ENCODE measurements around the gene EFCAB8.
"Not testable (repeated sequence)": the region's sequence is repeated elsewhere in the genome, so short reads cannot be mapped to it uniquely, and the experiment has no call there.

Gene EFCAB8

DNA sequence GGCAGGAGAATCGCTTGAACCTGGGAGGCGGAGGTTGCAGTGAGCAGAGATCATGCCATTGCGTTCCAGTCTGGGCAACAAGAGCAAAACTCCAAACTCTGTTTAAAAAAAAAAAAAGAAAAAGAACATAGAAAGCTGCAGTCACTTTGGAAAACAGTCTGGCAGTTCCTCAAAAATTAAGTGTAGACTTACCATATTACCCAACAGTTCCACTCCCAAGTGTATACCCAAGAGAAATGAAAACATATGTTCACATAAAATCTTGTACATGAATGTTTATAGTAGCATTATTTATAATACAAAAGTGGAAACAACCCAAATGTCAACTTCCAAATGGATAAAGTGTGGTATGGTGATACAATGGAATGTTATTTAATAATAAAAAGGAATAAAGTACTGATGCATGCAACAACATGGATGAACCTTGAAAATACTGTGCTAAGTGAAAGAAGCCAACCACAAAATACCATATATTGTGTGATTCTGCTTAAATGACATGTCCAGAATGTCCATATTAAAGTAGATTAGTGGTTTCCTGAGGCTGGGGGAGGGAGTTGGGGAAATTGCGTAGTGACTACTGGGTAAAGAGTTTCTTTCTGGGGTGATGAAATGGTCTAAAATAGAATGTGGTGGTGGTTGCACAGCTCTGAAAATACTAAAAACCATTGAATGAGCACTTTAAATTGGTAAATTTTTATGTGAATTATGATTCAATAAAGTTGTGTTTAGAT is 82.6 kb downstream of the EFCAB8 start:
- DNase-seq (ENCODE audit: insufficient read length, low spot score): no peak
- no peak for FAIRE-seq

DNA sequence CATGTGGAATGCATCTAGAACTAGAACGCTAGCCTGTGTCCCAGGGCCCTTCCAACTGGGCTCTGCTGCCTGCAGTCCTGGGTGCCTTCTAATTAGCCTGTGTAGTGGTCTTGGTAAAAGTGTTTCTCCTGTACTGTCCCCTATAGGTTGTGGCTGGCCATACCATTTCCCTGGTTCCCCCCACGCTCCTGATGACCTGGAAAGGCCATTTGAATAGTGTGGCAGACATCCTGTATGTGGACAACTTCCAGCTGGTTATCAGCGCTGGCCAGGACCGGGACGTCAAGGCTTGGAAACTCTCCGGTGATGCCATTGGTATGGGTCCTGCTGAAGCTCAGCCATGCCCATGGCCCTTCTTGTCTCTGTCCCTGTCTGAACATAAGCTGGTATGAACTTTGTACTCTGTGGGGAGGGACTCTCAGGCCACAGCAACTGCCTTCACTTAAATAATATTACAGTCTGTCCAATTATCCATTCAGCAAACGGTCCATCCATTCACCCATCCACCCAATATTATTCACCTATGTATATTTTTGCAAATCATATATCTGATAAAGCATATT is 84.8 kb downstream of the EFCAB8 start:
- no peak for DNase-seq (ENCODE audit: insufficient read length, low spot score)
- no peak for FAIRE-seq

DNA sequence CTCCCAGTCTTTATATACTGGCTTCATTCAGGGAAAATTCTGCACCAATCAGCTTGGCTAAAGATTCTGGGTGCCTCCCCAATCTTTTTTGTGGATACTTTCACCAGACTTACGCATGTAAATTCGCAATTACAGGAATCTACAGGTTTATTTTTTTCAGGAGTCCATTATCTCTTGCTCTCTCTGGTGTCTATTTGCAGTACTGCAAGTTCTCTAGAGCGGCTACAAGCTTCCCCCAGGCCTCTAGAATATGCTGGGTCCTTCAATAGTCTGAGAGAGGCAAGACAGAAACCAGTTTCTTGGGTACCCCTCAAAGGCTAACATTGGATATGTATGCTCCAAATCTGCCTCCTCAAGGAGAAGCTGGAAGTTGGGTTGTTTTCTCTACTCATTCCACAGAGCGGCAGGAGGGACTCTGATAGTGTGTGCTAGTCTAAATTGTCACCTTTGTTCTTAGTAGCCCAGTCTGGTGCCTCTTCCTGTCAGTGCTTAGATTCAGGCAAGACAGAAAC is 87.0 kb downstream of the EFCAB8 start:
- DNase-seq (ENCODE audit: insufficient read length, low spot score) (peak; percentile 47), FAIRE-seq (no peak)

DNA sequence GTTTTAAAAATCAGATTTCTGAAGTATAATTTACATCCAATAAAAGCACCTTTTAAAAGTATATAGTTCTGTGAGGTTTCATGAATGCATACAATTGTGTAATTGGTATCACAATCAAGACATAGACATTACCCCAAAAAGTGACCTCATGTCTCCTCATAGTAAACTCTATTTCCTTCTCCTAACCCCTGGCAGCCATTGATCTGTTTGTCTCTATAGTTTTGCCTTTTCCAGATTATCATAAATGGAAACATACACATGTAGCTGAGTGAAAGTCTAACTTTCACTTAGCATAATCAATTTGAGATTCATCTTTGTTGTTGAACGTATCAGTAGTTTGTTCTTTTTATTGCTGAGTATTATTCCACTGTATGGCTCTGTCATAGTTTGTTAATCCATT is 87.9 kb downstream of the EFCAB8 start:
- FAIRE-seq (no peak), DNase-seq (ENCODE audit: insufficient read length, low spot score) (no peak)

DNA sequence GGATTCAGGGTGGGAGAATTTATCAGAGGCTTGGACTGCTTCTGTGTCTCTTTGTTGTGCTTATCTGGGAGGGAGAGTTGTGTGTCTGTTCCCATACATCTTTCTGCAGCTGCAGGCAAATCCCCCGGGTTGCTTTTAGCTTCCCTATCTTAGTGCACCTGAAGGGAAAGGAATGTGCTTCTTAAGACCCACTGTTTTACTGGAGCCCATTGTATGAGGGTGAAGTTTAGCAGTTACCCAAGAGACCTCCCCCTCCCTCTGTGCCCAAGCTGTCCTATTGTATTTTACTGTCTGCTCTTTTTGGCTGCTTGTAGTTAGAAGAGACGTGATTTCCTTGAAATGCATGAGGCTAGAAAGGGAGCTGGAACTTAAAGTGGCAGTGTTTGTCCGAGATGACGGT is 91.8 kb downstream of the EFCAB8 start:
- peak; percentile 4 for FAIRE-seq
- DNase-seq (ENCODE audit: insufficient read length, low spot score): not testable (repeated sequence)

DNA sequence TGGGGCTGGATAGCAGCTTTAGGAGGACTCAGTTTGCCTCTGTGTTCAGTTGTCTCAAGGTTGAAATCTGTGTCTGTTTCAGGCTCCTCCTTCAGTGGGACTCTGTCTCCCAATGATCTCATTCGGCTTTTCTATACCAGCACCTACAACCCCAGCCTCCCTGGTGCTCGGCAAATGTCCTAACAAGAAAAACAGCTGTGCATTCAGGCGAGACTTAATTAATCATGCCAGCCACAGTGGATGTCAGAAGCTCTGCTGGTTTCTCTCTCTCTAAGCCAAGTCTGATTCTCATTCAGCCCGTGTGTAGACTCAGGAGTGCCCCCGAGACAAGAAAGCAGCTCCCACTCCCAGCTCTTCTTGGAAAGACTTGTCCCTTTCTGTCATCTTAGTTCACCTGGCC is 98.7 kb downstream of the EFCAB8 start:
- FAIRE-seq (no peak), DNase-seq (ENCODE audit: insufficient read length, low spot score) (no peak)

DNA sequence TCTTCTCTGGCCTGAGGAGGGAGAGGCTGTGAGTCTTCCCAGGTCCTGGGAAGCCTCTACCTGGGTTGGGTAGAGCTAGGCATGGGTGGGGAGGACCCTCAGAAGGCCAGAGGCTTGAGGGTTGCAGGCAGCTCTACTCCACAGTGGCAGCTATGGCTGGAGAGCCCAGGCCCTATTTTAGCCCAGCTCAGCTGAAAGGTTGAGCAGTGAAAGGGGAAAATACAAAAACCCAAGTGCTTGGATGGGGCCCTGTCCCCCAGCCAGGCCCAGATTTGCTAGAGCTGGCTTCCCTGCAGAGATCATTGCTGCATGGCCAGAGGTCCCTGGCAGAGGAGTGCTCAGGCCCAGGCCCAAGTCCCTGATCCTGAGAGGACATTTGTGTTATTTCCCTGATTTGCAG is 99.9 kb downstream of the EFCAB8 start:
- no peak for FAIRE-seq
- DNase-seq (ENCODE audit: insufficient read length, low spot score): no peak

DNA sequence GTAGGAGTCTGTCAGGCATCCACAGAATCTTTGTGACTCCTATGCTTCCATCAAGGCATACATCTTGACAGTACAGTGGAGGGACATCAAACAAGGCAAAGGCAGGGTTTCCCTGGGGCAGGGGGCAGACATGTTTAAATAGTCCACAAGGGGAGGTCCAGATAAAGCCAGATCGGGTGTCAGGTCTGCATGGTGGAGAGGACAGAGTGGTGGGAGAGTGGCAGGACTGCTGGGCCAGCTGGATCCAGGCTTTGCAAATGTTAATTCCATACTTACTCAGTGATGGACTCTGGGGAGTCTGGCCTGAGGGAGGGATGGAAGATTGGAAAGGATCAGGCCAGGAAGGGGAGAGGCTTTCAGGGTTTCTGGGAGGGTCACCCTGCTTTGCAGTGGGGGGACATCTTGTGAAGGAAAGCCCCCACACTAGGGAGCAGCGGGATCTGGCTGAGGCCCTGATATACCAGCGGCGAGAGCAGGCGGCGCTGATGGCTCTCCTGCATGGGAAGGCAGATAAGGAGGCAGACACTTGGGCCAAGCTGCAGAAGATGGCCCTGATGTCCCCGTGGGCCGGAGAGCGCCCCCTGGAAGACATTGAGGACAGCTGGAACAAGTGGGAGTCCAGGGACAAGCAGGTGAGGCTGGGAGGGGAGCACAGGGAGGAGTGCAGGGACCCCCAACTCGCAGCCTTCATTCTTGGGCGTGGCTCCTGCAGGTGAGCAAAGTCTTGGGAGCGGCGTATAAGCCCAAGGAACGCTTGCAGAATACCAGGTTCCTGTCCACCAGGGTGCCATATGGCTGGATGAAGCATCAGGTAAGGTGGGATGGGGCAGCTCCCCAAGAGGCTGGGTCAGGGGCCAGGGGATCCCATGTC is 100.9 kb downstream of the EFCAB8 start:
- FAIRE-seq (peak; percentile 13), DNase-seq (ENCODE audit: insufficient read length, low spot score) (no peak)

DNA sequence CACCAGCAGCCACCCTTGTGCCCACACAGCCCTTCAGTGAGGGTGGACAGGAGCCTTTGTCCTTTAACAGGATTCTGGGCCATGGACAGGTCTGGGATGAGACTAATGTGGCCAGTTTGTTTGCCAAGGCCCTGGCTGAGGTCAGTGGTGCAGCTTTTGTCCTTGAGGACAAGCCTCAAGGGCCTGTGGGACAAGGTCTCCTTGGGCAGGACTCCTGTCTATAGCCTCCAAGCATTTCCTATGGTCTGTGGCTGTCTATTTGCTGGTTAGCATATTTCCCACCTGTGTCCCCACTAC is 101.4 kb downstream of the EFCAB8 start:
- DNase-seq (ENCODE audit: insufficient read length, low spot score) (no peak), FAIRE-seq (no peak)

DNA sequence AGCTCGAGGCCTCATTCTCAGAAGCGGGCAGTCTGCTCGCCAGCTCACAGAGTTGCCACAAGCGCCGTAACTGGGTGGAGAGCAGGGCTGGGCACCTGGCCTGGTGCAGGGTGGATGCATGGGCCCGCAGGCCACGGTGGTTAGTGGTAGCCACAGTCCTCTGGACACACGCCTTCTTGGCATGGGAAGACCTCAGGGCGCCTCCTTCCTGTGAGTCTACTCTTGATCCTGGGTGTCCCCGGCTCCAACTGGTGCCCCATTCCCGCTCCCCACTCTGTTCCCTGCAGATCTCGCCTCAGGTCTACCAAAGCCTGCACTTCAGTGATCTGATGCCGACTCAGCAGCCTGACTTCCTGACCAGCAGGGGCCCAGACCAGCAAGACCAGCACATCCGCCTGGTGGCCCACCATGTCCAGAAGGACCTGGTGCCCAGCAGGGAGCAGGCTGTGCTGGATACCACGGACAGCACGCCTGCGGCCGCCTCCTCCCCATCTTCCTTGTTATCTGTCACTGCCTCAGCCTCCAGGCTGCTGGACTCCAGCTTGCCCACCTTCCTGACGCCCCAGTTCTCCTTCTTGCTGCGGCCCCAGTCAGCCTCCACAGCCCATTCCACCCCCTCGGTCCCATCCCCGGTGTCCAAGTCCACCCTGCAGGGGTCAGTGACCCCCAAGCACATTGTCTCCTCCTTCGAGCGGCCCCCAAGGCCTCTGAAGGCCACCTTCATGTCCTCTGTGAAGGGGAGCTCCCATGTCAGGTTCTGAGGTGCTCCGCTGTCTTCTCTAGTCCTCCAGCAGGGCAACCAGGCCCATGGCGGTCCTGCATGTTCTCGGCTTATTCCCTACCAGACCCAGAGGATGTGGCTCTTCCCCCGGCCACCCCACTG is 102.4 kb downstream of the EFCAB8 start:
- FAIRE-seq (no peak), DNase-seq (ENCODE audit: insufficient read length, low spot score) (no peak)

DNA sequence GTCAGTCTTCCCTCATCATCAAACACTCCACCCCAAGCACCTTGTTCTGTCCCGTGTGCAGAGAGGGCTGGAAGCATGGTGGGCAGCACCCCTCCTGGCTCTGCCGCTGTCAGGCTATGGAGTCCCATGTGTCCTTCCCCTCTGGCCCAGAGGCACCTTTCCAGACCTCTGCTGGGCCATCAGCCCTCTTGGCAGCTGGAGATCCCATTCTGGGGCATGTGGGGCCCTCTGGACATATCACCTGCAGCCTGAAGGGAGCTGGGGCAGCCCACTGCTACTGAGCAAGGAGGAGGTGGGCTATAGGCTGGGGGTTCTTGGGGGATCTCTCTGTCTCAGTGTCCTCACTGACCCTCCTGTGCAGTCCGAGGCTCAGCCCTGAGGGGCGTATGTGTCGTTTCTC is 103.3 kb downstream of the EFCAB8 start:
- no peak for DNase-seq (ENCODE audit: insufficient read length, low spot score)
- no peak for FAIRE-seq

DNA sequence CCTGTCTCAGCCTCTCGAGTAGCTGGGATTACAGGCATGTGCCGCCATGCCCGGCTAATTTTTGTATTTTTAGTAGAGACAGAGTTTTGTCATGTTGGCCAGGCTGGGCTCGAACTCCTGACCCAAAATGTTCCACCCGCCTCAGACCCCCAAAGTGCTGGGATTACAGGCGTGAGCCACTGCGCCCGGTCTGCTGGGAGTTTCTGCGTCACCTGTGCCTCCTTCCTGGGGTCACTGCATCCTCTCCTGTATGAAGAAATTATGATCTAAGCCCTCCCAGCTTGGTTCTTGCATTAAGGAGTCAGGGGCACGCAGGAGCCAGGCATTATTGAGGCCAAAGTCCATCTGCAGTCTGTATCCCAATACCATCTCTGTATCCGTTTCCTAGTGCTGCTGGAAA is 103.9 kb downstream of the EFCAB8 start:
- DNase-seq (ENCODE audit: insufficient read length, low spot score); FAIRE-seq: not testable (repeated sequence)

DNA sequence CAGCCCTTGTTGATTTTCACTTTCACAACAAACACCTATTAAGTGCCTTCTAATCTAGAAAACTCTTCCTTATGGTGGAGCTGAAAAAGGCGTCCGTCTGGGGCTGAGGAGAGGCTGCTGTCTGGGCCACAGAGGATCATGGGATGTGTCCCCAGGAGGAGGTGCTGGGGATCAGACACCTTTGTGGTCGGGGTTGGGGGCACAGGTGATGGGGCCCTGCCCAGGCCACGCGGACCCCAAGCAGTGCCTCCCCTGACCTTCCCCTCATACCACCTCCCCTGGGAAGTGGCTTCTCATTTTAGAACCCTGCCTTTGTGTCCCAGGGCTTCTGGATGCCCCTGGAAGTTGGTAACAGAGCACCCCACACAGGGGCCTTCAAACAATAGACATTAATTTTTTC is 104.5 kb downstream of the EFCAB8 start:
- FAIRE-seq (no peak), DNase-seq (ENCODE audit: insufficient read length, low spot score) (no peak)

DNA sequence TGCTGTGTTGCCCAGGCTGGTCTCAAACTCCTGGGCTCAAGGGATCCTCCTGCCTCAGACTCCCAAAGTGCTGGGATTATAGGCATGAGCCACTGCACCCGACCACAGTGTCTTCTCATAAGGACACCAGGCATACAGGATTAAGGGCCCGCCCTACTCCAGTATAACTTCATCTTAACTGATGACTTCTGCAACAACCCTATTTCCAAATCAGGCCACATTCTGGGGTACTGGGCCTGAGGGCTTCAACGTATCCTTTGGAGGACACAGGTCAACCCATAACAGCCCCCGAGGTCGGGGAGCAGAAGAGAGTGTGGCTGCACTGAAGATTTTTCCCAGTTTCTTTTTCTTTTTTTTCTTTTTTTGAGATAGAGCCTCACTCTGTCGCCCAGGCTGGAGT is 105.9 kb downstream of the EFCAB8 start:
- FAIRE-seq: no peak

DNA sequence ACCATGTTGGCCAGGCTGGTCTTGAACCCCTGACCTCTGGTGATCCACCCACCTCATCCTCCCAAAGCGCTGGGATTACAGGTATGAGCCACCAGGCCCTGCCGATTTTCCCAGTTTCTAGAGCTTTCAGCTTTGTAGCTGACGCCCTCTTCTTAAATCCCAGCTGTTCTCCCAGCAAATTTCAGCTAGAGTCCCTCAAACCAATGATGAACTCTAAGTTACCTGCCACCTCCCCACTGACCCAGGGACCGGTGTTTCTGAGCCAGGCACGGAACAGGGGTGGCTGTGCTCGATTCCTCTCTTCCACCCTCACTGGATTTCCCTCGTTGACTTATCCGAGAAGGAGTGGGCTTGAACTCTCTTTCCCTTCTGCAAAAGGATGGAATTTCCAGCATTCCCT is 106.4 kb downstream of the EFCAB8 start:
- DNase-seq (ENCODE audit: insufficient read length, low spot score) (no peak), FAIRE-seq (no peak)

More for the DNA sequence above, 105.9 kb downstream of the EFCAB8 start:
- no peak for DNase-seq (ENCODE audit: insufficient read length, low spot score)

DNA sequence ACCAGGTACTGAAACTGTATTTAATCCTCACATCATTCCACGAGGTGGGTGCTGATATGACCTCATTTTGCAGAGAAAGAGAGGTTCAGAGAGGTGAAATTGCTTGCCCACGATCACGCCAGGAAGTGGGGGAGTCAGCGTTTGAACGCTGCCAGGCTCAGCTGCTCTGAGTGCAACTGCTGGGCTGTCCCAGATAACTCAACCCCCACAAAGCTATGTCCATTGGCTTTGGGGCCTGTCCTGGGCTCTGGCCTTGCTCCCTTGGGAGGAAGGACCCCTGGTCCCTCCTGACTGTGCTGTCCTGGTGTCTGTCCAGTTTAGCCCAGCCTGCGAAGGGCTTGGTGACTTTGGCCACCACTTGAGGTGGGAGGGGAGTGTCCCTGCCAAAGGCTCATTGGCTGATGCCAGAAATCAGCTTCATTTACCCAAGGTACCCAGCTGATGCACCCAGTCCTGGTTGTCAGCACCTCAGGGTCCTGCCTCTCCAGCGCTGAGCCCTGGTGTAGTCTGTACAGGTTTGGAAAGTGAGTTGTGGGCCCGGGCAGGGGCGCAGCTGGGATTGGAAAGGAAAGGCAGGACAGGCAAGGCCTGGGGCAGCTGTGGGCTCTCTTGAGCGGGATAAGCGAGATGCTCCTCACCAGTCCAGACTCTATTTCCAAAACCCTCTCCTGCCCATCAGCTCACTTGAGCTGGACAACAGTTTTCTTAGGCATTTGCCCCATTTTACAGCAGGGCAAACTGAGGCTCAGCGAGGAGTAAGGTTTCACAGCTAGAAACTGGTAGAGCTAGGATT is 107.1 kb downstream of the EFCAB8 start:
- DNase-seq (ENCODE audit: insufficient read length, low spot score) (no peak), FAIRE-seq (no peak)

DNA sequence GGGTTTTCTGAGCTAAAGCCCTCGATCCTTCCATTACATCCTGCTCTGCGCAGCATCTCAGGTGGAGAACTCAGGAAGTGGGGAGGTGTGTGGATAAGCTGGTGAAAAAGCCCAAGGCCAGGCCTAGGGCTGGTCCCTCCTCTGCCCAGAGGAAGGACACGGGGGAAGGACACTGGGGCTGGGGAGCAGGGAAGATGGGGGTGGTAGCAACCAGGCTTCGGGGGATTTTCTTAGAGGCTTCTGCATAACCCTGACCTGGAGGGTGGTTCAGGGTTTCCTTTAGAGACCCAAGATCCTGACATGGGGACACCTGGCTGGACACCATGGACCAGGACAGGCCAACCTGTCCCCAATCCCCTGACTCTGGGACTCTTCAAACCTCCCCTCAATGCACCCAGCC is 107.7 kb downstream of the EFCAB8 start:
- DNase-seq (ENCODE audit: insufficient read length, low spot score) (no peak), FAIRE-seq (no peak)

DNA sequence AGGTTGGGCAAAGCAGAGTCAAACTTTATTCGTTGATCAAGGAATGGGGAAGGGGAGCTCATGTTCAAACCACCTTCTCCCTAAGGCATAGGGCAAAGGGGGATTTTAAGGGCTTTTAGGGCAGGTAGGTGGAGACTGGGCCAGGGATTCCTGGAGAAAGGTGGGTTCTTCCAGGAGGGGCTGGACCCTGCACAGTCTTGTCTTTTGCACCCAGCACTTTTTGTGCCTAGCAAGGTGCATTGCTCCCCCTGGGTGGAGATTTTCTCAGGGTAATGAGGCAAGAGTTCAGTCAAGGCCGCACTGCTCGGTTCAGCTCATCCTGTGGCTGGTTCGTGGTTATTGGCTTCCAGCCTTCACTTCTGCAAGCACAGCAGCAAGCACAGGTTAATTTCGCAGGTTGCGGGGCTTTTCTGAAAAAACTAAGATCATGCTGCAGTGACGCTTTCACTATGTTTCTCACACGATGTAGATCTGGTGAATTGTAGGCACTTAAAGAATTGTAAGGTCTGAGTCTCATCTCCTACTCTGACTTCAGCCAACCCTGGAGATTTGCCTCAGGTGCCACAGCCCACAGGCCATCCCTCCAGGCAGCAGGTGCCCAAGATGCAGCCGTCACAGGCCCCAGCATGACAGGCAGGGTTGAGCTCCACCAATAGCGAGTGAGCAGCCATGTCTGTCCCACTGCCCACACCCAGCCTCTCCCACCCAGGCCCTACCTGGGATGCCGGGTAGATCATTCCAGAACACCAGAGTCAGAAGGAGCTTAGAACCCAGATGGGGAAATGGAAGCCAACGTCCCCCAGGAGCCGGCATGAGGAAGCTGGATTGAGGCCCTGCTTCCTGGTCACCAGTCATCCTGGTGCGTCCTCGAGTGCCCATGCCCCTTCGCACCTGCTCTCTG is 108.4 kb downstream of the EFCAB8 start:
- FAIRE-seq: no peak
- DNase-seq (ENCODE audit: insufficient read length, low spot score): no peak

DNA sequence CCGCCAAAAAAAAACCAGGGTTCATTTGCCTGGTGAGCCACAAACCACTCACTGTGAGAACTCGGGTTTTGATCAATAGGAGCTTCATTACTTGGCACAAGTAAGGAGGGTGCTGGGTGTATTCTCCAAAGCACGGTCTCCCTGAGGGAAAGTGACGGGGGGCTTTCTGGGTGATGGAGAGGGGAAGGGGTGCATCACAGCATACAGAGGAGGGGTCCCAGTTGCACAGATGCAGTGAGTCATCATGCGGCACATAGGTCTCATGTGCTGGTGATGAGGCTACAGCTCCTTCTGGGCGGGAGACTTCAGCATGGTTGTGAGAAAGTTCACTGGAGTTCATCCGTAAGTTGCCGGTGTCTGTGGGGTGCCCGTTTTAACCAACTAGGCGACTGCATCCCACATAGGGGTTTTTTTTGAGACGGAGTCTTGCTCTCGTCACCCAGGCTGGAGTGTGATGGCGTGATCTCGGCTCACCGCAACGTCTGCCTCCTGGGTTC is 109.3 kb downstream of the EFCAB8 start:
- DNase-seq (ENCODE audit: insufficient read length, low spot score) (no peak), FAIRE-seq (no peak)
